IPS-18a (cell line): ENCODE data around the gene LENG1.
"Not testable (repeated sequence)": the region's sequence is repeated elsewhere in the genome, so short reads cannot be mapped to it uniquely, and the experiment has no call there.

Experiments used
- H3K27ac ChIP-seq: one replicate; pipeline ENCODE4 v1.5.1; 2013; ENCODE audit warnings: low read length
- H3K27me3 ChIP-seq: one replicate; pipeline ENCODE4 v1.6.1; 2013; ENCODE audit warnings: mild to moderate bottlenecking, low read length; ENCODE audit not compliant: control insufficient read depth, insufficient read depth
- H3K36me3 ChIP-seq: one replicate; pipeline ENCODE4 v1.6.1; 2013; ENCODE audit warnings: low read depth, low read length; ENCODE audit not compliant: control insufficient read depth
- H3K4me1 ChIP-seq: one replicate; pipeline ENCODE4 v1.6.1; 2013; ENCODE audit warnings: low read depth, low read length; ENCODE audit not compliant: control insufficient read depth
- H3K4me3 ChIP-seq: one replicate; pipeline ENCODE4 v1.5.1; 2013; ENCODE audit warnings: low read length
- H3K9ac ChIP-seq: one replicate; pipeline ENCODE4 v1.6.1; 2013; ENCODE audit warnings: mild to moderate bottlenecking, low read length, moderate library complexity
- H3K9me3 ChIP-seq: one replicate; pipeline ENCODE4 v1.6.1; 2013; ENCODE audit warnings: low read depth, low read length; ENCODE audit not compliant: control insufficient read depth

The LENG1 gene

GRCh38 chr19:54159352-54160181 lies at the start of gene LENG1:
Gene LENG1 (minus strand): TSS chr19:54159721. CDS start chr19:54159695, 26 bp downstream.
- Histone ChIP-seq H3K9ac (peak within 1 kb of the TSS; percentile 55), H3K4me1 (peaks cover 3% of the 10 kb centered on the region), H3K4me3 (peak within 1 kb of the TSS; percentile 78), H3K36me3 (peaks cover 21% of the 10 kb centered on the region), H3K9me3 (no peaks in the 10 kb centered on the region), H3K27ac (peak within 1 kb of the TSS; percentile 5), H3K27me3 (peaks cover 11% of the 10 kb centered on the region)

DNA sequence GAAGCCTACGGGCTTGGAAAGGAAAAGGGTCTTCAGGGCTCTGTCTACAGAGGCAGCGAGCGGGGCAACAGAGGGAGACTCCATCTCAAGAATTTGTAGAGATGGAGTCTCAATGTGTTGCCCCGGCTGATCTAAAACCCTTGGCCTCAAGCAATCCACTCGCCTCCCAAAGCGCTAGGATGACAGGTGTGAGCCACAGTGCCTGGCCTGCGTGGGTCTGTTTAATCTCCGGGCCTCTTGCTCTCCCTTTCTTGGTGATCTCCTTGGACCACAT lies 49.2 kb upstream of the LENG1 start:
- no peaks in the 10 kb centered on the region for H3K27me3 ChIP-seq
- H3K4me1 ChIP-seq = peaks cover 3% of the 10 kb centered on the region
- H3K9me3 ChIP-seq = no peaks in the 10 kb centered on the region
- H3K9ac ChIP-seq = no peak overlapping the region
- H3K4me3 ChIP-seq = no peak overlapping the region
- no peak overlapping the region for H3K27ac ChIP-seq
- H3K36me3 ChIP-seq = peaks cover 47% of the 10 kb centered on the region

- H3K4me3 ChIP-seq = no peak overlapping the region
- peaks cover 5% of the 10 kb centered on the region for H3K4me1 ChIP-seq
- no peak overlapping the region for H3K9ac ChIP-seq
- no peaks in the 10 kb centered on the region for H3K9me3 ChIP-seq
- no peak overlapping the region for H3K27ac ChIP-seq
- no peaks in the 10 kb centered on the region for H3K27me3 ChIP-seq
- H3K36me3 ChIP-seq = peaks cover 52% of the 10 kb centered on the region
Observed at GRCh38 chr19:54207983-54208783, 48.7 kb upstream of the LENG1 start.

DNA sequence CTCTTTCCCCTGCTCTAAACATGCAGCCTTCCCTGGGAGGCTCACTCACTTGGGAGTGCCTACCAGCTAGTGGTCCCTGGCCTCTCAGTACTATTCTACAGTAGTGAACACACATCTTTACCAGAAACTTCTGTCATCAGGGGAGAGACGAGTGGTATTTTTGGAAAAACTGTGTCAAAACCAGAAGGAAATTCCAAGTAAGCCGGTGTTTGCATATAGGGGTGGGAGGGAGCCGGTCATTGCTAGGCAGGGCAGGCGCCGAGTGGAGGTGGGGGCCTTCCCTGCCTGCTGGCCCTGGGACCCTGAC lies 48.1 kb upstream of the LENG1 start:
- Histone ChIP-seq H3K27ac (no peak overlapping the region), H3K9ac (no peak overlapping the region), H3K36me3 (peaks cover 58% of the 10 kb centered on the region), H3K4me1 (peaks cover 11% of the 10 kb centered on the region), H3K4me3 (no peak overlapping the region), H3K27me3 (no peaks in the 10 kb centered on the region), H3K9me3 (no peaks in the 10 kb centered on the region)

GRCh38 chr19:54207193-54207592 lies 47.7 kb upstream of the LENG1 start:
- H3K4me3 ChIP-seq, H3K9ac ChIP-seq, H3K9me3 ChIP-seq, H3K27ac ChIP-seq, H3K27me3 ChIP-seq: not testable (repeated sequence)
- Histone ChIP-seq H3K4me1 (peaks cover 15% of the 10 kb centered on the region), H3K36me3 (peaks cover 62% of the 10 kb centered on the region)

DNA sequence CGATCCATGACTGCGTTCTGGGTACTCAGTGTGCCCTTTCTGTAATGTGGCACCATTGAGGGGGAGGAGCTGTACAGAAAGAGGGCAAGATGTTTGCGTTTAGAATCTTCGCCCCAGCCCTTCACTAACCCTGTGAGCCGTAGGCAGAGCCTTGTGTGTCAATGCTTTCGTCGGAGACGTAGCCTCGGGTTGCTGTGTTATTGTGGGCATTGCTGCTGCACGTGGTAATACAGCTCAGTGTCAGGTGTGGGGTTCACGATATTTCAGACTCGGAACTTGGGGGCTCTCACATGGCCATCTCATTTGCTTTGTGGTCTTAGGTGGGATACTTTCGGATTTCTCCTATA lies 47.3 kb upstream of the LENG1 start:
- no peak overlapping the region for H3K4me3 ChIP-seq
- peaks cover 66% of the 10 kb centered on the region for H3K36me3 ChIP-seq
- peaks cover 19% of the 10 kb centered on the region for H3K4me1 ChIP-seq
- H3K9ac ChIP-seq = no peak overlapping the region
- H3K27ac ChIP-seq = no peak overlapping the region
- no peaks in the 10 kb centered on the region for H3K27me3 ChIP-seq
- no peaks in the 10 kb centered on the region for H3K9me3 ChIP-seq

- peaks cover 19% of the 10 kb centered on the region for H3K4me1 ChIP-seq
Observed at GRCh38 chr19:54206030-54206830, 46.7 kb upstream of the LENG1 start.

GRCh38 chr19:54204767-54205468 lies 45.4 kb upstream of the LENG1 start:
- Histone ChIP-seq H3K9me3 (no peaks in the 10 kb centered on the region), H3K9ac (peak overlapping the region; percentile 14), H3K4me1 (peaks cover 19% of the 10 kb centered on the region), H3K27me3 (no peaks in the 10 kb centered on the region), H3K36me3 (peaks cover 71% of the 10 kb centered on the region), H3K4me3 (peak overlapping the region; percentile 5), H3K27ac (no peak overlapping the region)

More at GRCh38 chr19:54206030-54206830, 46.7 kb upstream of the LENG1 start:
- Histone ChIP-seq H3K27me3 (no peaks in the 10 kb centered on the region), H3K27ac (no peak overlapping the region), H3K9ac (no peak overlapping the region), H3K36me3 (peaks cover 71% of the 10 kb centered on the region), H3K9me3 (no peaks in the 10 kb centered on the region), H3K4me3 (no peak overlapping the region)

DNA sequence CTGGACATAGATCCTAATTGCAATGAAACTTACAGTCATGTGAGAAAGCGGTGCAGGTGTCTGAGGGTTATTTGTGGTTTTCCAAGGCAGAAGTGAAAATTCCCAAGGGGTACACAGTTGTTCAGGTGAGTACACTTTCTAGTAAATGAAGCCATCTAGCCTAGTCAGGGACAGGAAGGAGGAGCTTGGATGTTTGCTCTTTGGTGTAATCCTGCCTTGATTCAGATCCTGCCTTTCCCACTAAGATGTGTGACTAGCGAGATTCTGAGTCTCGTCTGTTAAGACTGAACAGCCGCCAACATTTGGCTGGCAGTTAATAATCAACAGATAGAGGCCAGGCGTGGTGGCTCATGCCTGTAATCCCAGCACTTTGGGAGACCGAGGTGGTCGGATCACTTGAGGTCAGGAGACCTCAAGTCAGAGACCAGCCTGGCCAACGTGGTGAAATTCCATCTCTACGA lies 43.7 kb upstream of the LENG1 start:
- Histone ChIP-seq H3K9me3 (no peaks in the 10 kb centered on the region), H3K9ac (peak overlapping the region; percentile 96), H3K4me3 (peak overlapping the region; percentile 77), H3K4me1 (peaks cover 19% of the 10 kb centered on the region), H3K27me3 (no peaks in the 10 kb centered on the region), H3K27ac (no peak overlapping the region), H3K36me3 (peaks cover 69% of the 10 kb centered on the region)

DNA sequence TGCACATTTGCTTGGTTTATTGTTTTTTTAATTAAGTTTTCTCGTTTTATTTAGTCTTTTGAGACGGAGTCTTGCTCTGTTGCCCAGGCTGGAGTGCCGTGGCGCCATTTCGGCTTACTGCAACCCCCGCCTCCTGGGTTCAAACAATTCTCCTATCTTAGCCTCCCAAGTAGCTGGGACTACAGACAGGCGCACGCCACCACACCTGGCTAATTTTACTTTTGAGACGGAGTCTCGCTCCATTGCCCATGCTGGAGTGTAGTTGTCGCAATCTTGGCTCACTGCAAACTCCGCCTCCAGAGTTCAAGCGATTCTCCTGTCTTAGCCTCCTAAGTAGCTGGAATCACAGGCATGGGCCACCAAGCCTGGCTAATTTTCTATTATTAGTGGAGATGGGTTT lies 42.5 kb upstream of the LENG1 start:
- Histone ChIP-seq H3K9ac (peak overlapping the region; percentile 96), H3K9me3 (no peaks in the 10 kb centered on the region), H3K4me3 (peak overlapping the region; percentile 77), H3K27me3 (no peaks in the 10 kb centered on the region), H3K36me3 (peaks cover 57% of the 10 kb centered on the region), H3K4me1 (peaks cover 19% of the 10 kb centered on the region), H3K27ac (no peak overlapping the region)

DNA sequence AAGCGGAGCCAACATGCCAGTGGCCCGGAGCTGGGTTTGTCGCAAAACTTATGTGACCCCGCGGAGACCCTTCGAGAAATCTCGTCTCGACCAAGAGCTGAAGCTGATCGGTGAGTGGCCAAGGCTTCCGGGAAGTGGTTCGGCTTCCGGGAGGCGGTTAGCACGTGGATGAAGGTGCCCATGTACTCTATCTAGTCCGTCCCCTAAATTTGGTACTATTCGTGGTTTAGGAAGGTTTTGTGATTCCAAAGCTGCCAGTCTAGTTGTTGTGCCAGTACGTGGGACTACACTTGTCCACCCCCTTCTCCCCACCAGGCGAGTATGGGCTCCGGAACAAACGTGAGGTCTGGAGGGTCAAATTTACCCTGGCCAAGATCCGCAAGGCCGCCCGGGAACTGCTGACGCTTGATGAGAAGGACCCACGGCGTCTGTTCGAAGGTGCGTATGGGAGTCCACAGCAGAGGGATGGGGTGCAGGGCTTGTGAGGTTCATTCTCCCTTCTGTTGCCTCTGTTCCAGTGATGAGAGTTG lies 41.7 kb upstream of the LENG1 start:
- peaks cover 50% of the 10 kb centered on the region for H3K36me3 ChIP-seq

More for the DNA sequence above, 41.7 kb upstream of the LENG1 start:
- no peaks in the 10 kb centered on the region for H3K9me3 ChIP-seq
- peaks cover 19% of the 10 kb centered on the region for H3K4me1 ChIP-seq
- H3K27me3 ChIP-seq = no peaks in the 10 kb centered on the region
- peak overlapping the region; percentile 77 for H3K4me3 ChIP-seq
- H3K9ac ChIP-seq = peak overlapping the region; percentile 96
- peak overlapping the region; percentile 93 for H3K27ac ChIP-seq
